Measurements from ENCODE around the gene PKD2.
"Not testable (repeated sequence)": the region's sequence is repeated elsewhere in the genome, so short reads cannot be mapped to it uniquely, and the experiment has no call there.

The PKD2 gene

DNA sequence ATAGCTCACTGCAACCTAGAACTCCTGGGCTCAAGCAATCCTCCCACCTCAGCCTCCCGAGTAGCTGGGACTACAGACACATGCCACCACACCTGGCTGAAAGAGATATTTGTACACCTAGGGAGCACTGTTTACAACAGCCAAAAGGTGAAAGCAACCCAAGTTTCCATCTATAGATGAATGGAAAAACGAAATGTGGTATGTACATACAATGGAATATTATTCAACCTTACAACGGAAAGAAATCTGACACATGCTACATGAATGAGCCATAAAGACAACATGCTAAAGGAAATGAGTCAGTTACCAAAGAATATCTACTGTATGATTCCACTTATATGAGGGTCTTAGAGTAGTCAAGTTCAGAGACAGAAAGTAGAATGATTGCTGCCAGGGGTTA is 98.8 kb downstream of the PKD2 start:
- in situ Hi-C loops (cut with HindIII; ENCODE audit: low sequenced_read_pairs), result no loop called here

DNA sequence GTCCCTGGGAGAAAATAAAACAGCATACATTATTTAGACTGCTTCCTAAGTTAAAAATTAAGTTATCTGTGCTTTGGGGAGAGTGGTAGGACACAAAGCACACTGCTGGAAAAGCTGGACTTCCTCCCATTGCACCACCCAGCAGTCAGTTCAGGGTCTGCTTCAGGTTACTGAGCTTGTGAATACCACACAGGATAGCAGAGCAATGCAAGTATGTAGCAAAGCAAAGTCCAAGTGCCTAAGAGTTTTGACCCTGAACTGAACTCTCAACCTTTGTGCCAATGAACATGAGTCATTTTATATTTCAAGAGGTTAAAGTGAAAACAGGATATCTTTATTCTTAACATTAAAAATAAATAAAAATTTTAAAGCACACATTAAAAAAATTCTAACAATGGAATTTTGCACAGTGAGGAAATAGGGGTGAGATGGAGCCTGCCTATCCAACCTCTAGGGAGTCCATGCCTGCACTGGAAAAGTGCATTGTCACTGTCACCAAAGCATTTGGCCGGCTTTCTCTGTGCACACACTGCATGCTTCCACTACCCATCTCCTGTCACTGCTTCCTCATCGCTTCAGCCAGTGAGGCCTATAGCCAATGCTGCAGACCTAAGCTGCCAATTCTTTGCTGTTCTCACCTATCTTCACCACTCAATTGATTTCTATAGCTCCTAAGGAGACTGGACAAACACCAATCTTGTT is 100.1 kb downstream of the PKD2 start:
- in situ Hi-C loops (cut with HindIII; ENCODE audit: low sequenced_read_pairs), result no loop called here

DNA sequence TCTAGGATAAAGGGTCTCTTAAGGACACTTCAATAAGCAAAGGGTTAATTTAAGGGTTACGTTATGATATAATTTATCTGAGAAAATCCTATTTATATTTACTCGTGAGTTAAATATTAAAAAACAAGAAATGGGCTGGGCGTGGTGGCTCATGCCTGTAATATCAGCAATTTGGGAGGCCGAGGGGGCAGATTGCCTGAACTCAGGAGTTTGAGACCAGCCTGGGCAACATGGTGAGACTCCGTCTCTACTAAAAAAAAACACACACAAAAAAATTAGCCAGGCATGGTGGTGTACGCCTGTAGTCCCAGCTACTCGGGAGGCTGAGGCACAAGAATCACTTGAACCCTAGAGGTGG is 100.7 kb downstream of the PKD2 start:
- in situ Hi-C loops (cut with HindIII; ENCODE audit: low sequenced_read_pairs), result not testable (repeated sequence)

DNA sequence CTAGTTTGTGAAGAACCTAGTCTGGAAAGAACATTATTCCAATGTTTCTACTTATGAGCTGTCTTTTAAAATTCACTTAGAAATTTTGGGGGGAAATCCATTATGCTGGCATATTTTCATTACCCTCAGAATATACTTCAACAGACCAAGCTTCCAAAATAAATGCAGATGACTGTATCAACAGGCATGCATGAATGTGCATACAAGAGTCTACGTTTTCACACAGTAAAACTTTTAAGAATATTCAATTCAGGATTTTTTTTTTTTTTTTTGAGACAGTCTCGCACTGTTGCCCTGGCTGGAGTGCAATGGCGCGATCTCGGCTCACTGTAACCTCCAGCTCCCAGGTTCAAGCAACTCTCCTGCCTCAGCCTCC is 101.3 kb downstream of the PKD2 start:
- in situ Hi-C loops (cut with HindIII; ENCODE audit: low sequenced_read_pairs), result no loop called here

DNA sequence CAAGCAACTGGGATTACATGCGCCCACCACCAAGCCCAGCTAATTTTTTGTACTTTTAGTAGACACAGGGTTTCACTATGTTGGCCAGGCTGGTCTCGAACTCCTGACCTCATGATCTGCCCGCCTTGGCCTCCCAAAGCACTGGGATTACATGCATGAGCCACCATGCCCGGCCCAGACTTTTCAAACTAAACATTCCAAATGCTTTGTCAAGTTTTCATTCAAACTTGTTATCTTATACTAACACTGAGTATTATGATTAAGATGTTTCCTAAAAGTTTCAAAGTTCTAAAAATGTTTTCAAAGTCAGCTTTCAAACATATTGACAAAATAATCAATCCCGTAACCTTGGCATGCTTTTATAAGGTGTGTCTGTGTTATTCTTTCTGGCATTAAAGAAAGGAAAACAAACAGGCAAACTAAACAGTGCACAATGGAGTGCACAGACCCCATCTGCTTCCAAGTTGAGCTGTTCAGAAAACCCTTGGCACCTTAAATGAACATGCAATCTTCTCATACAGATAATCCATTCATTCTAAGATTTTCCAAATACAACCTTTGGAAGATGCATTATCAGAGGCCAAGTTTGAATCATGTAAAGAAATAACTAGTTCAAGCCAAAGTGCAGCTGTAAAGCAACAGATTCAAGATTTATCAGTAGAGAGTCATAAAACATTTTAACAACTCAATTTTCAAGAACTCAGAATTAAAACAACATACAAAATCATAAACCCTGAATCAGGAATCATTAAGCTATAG is 101.9 kb downstream of the PKD2 start:
- in situ Hi-C loops (cut with HindIII; ENCODE audit: low sequenced_read_pairs), result no loop called here

- in situ Hi-C loops (cut with HindIII; ENCODE audit: low sequenced_read_pairs), result no loop called here
These were observed 103.4 kb downstream of the PKD2 start for GRCh38 chr4:88110826-88111225.

- in situ Hi-C loops (cut with HindIII; ENCODE audit: low sequenced_read_pairs), result no loop called here
These were observed 105.4 kb downstream of the PKD2 start for GRCh38 chr4:88112856-88113255.

GRCh38 chr4:88115587-88115986 is 108.2 kb downstream of the PKD2 start:
- in situ Hi-C loops (cut with HindIII; ENCODE audit: low sequenced_read_pairs), result no loop called here

- in situ Hi-C loops (cut with HindIII; ENCODE audit: low sequenced_read_pairs), result no loop called here
These were observed 112.5 kb downstream of the PKD2 start for GRCh38 chr4:88119943-88120342.

- in situ Hi-C loops (cut with HindIII; ENCODE audit: low sequenced_read_pairs), result not testable (repeated sequence)
These were observed 114.8 kb downstream of the PKD2 start for GRCh38 chr4:88122260-88122659.
